Activated naive CD8-positive, alpha-beta T cell (primary cell): ENCODE results near the gene ZNF12.

ENCODE experiments used
- H3K27ac Mint-ChIP-seq: one replicate; pipeline ENCODE4 v1.8.0; 2021; ENCODE audit warnings: mixed read lengths
- H3K27me3 Mint-ChIP-seq: one replicate; pipeline ENCODE4 v1.8.0; 2021; ENCODE audit warnings: mixed read lengths
- H3K36me3 Mint-ChIP-seq: one replicate; pipeline ENCODE4 v1.8.0; 2021; ENCODE audit warnings: mixed read lengths
- H3K4me1 Mint-ChIP-seq: one replicate; pipeline ENCODE4 v1.8.0; 2021; ENCODE audit warnings: low read depth, mixed read lengths
- H3K4me3 Mint-ChIP-seq: one replicate; pipeline ENCODE4 v1.8.0; 2021; ENCODE audit warnings: mild to moderate bottlenecking, mixed read lengths
- H3K9me3 Mint-ChIP-seq: one replicate; pipeline ENCODE4 v1.8.0; 2021; ENCODE audit warnings: low read depth, mixed read lengths

Gene ZNF12

DNA sequence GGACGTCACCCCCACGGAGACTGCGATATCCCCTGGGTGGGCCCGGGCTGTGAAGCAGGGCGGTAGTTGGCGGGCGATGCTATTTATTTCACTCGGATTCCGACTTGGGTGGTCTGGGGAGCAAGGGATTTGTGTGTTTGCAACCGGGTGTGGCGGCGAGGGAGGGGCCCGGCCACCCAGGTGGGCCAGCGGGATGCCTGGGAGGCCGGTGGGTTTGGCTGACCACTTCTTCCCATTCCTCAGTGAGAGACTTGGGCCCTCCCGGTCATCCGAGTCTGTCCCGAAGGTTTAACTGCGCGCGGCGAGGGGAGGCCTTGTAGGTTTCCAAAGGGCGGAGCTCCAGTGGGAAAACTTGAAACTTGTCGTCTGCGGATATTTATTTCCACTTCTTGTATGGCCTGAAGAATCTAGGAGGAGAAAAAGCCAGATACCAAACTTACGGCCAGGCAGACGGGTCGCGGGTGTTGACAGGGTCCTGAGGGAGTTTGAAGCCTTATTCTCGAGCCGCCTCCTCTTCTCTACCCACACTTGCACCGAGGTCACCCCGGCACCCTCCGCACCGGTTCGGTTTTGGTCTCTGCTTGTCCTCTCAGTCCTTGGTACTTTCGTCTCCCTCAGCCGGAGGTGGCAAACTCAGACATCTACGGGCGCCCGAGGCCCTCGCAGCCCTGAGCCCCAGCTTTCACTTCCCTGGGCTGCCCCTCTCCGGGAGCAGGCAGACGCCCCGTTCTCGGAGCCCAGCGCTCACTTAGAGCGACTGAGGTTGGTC is 51.7 kb downstream of the ZNF12 start:
- no peak overlapping the region for H3K27ac Mint-ChIP-seq
- no peak overlapping the region for H3K4me3 Mint-ChIP-seq
- H3K9me3 Mint-ChIP-seq, result no peaks in the 10 kb centered on the region
- H3K36me3 Mint-ChIP-seq, result peaks cover 6% of the 10 kb centered on the region
- peaks cover 13% of the 10 kb centered on the region for H3K4me1 Mint-ChIP-seq
- no peaks in the 10 kb centered on the region for H3K27me3 Mint-ChIP-seq

GRCh38 chr7:6654113-6654841 is 52.5 kb downstream of the ZNF12 start:
- H3K4me1 Mint-ChIP-seq, result peaks cover 9% of the 10 kb centered on the region

DNA sequence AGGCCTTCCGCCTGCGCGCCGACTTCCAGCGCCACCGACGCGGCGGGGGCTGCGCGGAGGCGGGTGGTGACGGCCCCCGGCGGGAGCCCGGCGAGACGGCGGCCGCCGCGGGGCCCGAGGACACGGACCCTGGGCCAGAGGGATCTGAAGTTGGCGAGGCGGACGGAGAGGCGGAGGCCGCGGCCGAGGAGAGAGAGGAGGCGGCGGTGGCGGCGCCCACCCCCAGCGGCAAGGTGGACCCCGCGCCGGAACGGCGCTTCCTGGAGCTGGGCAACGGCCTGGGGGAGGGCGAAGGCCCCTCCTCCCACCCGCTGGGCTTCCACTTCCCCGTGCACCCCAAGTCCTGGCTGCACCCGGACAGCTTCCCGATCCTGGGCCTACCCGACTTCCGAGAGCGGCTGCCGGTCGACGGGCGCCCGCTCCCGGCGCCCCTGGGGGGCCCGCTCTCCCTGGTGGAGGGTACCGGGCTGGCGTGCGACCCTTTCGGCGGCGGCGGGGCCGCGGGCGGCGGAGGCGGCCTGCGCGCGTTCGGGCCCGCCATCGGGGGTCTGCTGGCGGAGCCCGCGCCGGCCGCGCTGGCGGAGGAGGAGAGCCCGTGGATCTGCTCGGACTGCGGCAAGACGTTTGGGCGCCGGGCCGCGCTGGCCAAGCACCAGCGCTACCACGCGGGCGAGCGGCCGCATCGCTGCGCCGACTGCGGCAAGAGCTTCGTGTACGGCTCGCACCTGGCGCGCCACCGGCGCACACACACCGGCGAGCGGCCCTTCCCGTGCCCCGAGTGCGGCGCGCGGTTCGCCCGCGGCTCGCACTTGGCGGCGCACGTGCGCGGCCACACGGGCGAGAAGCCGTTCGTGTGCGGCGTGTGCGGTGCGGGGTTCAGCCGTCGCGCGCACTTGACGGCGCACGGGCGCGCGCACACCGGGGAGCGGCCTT is 53.4 kb downstream of the ZNF12 start:
- no peaks in the 10 kb centered on the region for H3K9me3 Mint-ChIP-seq
- no peak overlapping the region for H3K27ac Mint-ChIP-seq
- H3K36me3 Mint-ChIP-seq, result peaks cover 6% of the 10 kb centered on the region
- H3K4me1 Mint-ChIP-seq, result no peaks in the 10 kb centered on the region
- no peaks in the 10 kb centered on the region for H3K27me3 Mint-ChIP-seq
- H3K4me3 Mint-ChIP-seq, result no peak overlapping the region

More at GRCh38 chr7:6654113-6654841, 52.5 kb downstream of the ZNF12 start:
- Mint-ChIP-seq H3K27ac (no peak overlapping the region), H3K4me3 (no peak overlapping the region), H3K36me3 (peaks cover 6% of the 10 kb centered on the region), H3K9me3 (no peaks in the 10 kb centered on the region), H3K27me3 (no peaks in the 10 kb centered on the region)

DNA sequence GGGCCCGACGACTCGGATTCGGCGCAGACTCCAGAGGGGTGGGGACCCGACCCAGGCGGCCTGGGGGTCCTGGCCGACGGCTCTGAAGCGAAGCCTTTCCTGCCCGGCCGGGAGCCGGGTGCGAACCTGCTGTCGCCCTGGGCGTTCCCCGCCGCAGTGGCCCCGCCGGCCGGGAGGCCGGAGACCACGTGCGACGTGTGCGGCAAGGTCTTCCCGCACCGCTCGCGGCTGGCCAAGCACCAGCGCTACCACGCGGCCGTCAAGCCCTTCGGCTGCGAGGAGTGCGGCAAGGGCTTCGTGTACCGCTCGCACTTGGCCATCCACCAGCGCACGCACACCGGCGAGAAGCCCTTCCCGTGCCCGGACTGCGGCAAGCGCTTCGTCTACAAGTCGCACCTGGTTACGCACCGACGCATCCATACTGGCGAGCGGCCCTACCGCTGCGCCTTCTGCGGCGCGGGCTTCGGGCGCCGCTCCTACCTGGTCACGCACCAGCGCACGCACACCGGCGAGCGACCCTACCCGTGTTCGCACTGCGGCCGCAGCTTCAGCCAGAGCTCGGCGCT is 54.2 kb downstream of the ZNF12 start:
- H3K36me3 Mint-ChIP-seq, result peaks cover 6% of the 10 kb centered on the region

DNA sequence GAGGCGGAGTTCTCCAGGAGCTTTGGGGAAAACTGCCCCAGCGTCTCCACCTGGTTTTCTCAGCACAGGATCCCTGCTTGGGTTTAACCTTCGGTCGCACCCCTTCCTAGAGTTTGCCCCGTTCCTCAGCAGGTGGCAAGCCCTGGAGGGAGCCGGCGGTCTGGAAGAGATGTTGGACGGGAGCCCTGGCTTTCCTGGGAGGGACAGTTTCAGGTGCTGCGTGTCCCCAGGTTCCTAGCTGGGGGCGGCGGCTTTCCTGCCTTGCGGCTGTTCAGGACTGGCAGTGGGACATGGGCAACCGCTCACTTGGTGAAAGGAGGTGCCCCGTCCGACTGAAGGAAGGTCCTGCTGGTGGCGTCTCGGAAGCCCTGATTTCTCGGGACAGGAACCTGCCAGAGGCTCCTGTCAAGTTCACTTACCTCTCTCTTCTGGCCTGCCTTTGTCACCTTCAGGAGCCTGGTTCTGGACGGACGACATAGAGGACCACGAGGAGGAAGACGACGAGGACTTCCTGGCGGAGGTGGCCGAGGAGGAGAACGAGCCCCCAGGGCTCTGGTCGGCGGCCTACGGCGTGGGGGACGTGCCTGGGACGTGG is 54.8 kb downstream of the ZNF12 start:
- Mint-ChIP-seq H3K36me3 (peaks cover 6% of the 10 kb centered on the region), H3K4me3 (no peak overlapping the region), H3K27me3 (no peaks in the 10 kb centered on the region), H3K27ac (no peak overlapping the region), H3K4me1 (no peaks in the 10 kb centered on the region), H3K9me3 (no peaks in the 10 kb centered on the region)

More for the DNA sequence above, 54.2 kb downstream of the ZNF12 start:
- Mint-ChIP-seq H3K27me3 (no peaks in the 10 kb centered on the region), H3K9me3 (no peaks in the 10 kb centered on the region), H3K4me1 (no peaks in the 10 kb centered on the region), H3K27ac (no peak overlapping the region), H3K4me3 (no peak overlapping the region)

DNA sequence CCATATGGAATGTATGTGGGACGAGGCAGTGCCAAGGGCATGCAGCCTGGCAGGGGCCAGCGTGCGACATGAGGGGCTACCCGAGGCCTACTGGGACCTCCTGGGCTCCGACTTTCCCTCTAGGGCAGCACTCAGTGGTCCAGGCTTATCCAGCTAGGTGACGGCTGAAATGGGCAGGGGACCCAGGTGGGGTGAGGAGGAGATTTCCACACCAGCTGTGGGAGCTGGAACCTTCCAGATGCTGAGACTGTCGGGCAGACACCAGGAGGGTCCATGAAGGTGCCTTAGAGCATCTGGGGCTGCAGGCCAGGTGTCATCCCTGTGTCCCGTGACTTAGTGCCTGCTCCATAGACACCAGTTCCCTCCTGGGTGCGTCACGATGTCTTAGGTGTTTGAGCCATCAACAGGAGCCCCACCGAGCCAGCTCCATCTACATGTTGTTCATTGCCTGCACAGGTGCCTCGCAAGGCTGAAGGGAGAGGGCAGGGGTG is 56.2 kb downstream of the ZNF12 start:
- Mint-ChIP-seq H3K4me1 (no peaks in the 10 kb centered on the region), H3K9me3 (no peaks in the 10 kb centered on the region), H3K27ac (no peak overlapping the region), H3K36me3 (peaks cover 6% of the 10 kb centered on the region), H3K4me3 (no peak overlapping the region), H3K27me3 (no peaks in the 10 kb centered on the region)

DNA sequence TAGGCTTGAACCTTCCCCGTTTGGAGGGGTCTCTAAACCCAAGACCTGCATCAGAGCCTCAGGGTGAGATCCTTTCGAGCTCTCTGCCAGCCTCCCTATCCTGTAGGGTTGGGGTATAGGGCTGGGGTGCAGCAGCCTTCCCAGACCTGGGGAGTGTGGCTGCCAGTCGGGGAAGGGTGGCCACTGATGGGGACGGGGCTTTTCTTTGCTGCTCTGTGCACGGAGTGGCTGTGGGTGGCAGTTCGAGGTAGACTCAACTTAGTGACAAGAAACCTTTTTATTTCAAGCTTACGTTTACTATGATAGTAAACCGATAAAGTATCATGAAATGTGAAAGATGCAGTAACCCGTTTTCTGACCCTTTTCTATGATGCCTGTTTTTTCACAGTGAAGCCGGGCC is 56.7 kb downstream of the ZNF12 start:
- H3K27me3 Mint-ChIP-seq, result no peaks in the 10 kb centered on the region
- no peak overlapping the region for H3K27ac Mint-ChIP-seq
- H3K4me1 Mint-ChIP-seq, result no peaks in the 10 kb centered on the region
- H3K4me3 Mint-ChIP-seq, result no peak overlapping the region
- H3K36me3 Mint-ChIP-seq, result peaks cover 6% of the 10 kb centered on the region
- no peaks in the 10 kb centered on the region for H3K9me3 Mint-ChIP-seq

DNA sequence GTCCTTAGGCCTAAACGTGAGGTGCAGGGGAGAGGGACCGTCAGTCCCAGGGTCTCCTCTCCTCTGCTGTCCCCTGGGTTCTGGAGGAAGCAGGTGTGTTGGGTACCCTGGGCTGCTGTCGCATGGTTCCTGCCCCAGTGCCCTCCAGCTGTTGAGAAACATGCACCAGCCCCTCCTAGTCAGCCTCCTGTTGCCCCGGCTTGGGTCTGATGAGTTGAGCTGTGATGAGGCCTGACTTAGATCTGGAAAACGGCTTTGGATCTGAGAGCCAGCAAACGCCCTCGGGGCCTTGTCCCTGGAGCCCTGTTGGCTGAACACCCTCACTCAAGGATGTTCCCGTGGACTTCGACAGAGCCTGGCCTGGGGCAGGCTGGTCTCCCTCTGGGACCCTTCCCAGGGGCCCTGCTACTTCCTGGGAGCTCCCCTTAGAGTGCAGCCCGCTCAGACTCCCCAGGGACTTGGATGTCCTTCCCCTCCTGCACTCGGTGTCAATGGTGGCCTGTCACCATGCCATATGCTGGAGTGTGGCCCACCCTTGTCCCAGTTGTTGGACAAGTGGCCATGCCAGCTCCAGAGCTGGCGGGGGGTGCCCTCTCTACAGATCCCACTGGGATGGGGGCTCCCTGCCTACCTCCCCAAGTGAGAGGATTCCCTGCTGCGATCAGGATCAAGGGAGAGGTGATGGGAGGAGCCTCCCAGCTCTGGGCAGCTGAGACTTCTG is 57.3 kb downstream of the ZNF12 start:
- H3K4me3 Mint-ChIP-seq, result no peak overlapping the region
- H3K9me3 Mint-ChIP-seq, result no peaks in the 10 kb centered on the region
- no peaks in the 10 kb centered on the region for H3K27me3 Mint-ChIP-seq
- H3K36me3 Mint-ChIP-seq, result peaks cover 3% of the 10 kb centered on the region
- H3K4me1 Mint-ChIP-seq, result no peaks in the 10 kb centered on the region
- H3K27ac Mint-ChIP-seq, result no peak overlapping the region

DNA sequence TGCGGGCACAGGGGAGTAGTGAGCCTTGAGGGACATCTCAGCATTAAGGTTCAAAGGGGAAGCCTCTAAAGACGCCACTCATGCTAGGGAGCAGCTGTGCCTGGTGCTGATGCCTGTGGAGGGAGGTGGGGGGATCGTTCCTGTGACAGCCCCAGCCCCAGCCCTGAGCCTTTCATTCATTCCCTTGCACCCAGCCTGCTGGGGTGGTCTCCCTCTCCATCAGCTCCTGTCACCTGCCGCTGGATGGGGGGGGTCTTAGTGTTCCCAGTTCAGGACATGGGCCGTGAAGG is 58.0 kb downstream of the ZNF12 start:
- Mint-ChIP-seq H3K9me3 (no peaks in the 10 kb centered on the region), H3K4me3 (no peak overlapping the region), H3K4me1 (no peaks in the 10 kb centered on the region), H3K27me3 (no peaks in the 10 kb centered on the region), H3K36me3 (peaks cover 3% of the 10 kb centered on the region), H3K27ac (no peak overlapping the region)

DNA sequence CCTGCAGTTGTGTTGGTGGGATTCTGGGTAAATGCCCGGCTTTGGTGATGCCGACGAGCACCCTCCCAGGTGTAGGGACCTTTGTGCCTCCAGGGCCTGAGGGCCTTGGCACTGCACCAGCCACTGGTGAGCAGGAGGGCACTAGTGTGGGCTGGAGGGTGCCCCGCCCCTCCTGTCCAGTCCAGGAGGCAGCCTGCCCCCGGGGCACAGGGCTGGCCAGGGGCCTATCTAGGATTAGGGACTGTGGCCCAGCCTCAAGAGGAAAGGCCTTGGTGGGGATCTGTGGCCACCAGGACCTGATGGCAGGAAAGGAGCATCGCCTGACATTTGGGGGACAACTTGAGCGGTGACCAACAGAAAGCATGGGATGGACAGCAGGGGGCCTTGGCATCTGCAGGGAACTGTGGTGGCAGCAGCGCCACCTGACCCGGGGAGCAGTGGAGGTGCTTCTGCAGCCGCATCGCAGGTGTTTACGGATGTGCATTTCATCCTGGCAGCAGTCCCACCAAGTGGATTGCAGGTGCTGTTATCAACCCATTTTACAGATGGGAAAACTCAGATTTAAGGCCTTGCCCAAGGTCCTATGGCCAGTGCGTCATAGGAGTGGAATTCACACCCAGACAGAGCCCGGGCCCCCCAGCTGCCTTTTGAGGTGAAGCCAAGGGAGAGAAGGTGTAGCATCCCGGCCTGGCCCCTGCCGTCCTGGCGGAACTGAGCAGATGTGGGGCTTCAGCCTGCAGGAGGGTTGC is 58.5 kb downstream of the ZNF12 start:
- Mint-ChIP-seq H3K9me3 (no peaks in the 10 kb centered on the region), H3K4me1 (no peaks in the 10 kb centered on the region), H3K27me3 (no peaks in the 10 kb centered on the region), H3K36me3 (peaks cover 3% of the 10 kb centered on the region), H3K4me3 (no peak overlapping the region), H3K27ac (no peak overlapping the region)

GRCh38 chr7:6647541-6647940 is 59.2 kb downstream of the ZNF12 start:
- Mint-ChIP-seq H3K36me3 (peaks cover 3% of the 10 kb centered on the region), H3K4me3 (no peak overlapping the region), H3K4me1 (no peaks in the 10 kb centered on the region), H3K27me3 (no peaks in the 10 kb centered on the region), H3K9me3 (no peaks in the 10 kb centered on the region), H3K27ac (no peak overlapping the region)

DNA sequence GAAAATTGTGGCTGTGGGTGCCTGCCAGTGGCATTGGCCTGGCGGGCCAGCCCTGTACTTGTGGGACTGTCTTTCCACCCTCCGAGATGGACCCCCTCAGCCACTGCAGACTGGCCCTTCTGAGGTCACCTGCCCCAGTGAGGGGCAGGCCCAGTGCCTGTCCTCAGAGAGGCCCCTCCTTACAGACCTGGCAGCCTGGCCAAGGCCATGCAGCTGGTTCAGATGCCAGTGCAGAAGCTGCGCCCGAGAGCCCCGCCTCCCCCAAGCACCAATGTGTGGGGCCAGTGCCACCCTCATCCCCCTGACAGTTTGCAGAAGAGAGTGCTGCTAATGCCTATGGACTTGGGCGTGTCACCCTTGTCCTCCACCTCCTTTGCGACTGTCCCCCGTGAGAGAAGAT is 59.7 kb downstream of the ZNF12 start:
- H3K4me1 Mint-ChIP-seq, result no peaks in the 10 kb centered on the region
- peaks cover 3% of the 10 kb centered on the region for H3K36me3 Mint-ChIP-seq
- no peak overlapping the region for H3K4me3 Mint-ChIP-seq
- H3K27me3 Mint-ChIP-seq, result no peaks in the 10 kb centered on the region
- H3K27ac Mint-ChIP-seq, result no peak overlapping the region
- H3K9me3 Mint-ChIP-seq, result no peaks in the 10 kb centered on the region

DNA sequence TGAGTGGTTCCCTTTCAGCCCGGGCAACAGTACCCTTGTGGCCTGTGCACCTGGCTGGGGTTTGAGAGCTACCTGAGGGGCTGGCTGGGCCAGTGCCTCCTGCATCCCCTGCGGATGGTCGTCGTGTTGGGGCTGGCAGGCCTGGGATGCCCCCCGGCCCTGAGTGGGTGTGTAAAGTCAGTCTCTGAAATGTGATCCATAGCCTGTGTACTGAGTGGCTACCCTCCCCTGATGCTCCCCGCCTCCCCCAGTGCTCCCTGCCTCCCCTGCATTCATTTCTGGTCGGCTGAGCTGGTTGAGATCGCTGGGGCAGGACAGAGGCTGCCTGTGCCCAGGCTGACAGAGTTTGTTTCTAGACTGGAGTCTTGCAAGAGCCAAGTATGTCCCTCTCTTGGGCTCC is 60.3 kb downstream of the ZNF12 start:
- Mint-ChIP-seq H3K27me3 (no peaks in the 10 kb centered on the region), H3K27ac (no peak overlapping the region)

More for the DNA sequence above, 60.3 kb downstream of the ZNF12 start:
- Mint-ChIP-seq H3K4me1 (no peaks in the 10 kb centered on the region), H3K9me3 (no peaks in the 10 kb centered on the region), H3K4me3 (no peak overlapping the region), H3K36me3 (peaks cover 3% of the 10 kb centered on the region)
